Smooth muscle cell of the brain vasculature (primary cell): Measurements from ENCODE around the gene ZNF853.
"Not testable (repeated sequence)": the region's sequence is repeated elsewhere in the genome, so short reads cannot be mapped to it uniquely, and the experiment has no call there.

Experiments used
- DNase-seq: peaks from one replicate; pipeline ENCODE4 v3.0.0-alpha.2; 2012; ENCODE audit warnings: low read depth, low spot score

The ZNF853 gene

GRCh38 chr7:6652446-6653011 lies 37.1 kb downstream of the ZNF853 start:
- no peak for DNase-seq

GRCh38 chr7:6653071-6654003 lies 37.9 kb downstream of the ZNF853 start:
- no peak for DNase-seq

GRCh38 chr7:6654113-6654841 lies 38.9 kb downstream of the ZNF853 start:
- no peak for DNase-seq

- DNase-seq = no peak
Observed at GRCh38 chr7:6654842-6655610, 39.6 kb downstream of the ZNF853 start.

GRCh38 chr7:6655636-6656385 lies 40.4 kb downstream of the ZNF853 start:
- no peak for DNase-seq

GRCh38 chr7:6656413-6656812 lies 41.0 kb downstream of the ZNF853 start:
- no peak for DNase-seq

GRCh38 chr7:6658618-6659345 lies 43.4 kb downstream of the ZNF853 start:
- no peak for DNase-seq

GRCh38 chr7:6670851-6671250 lies 55.4 kb downstream of the ZNF853 start:
- DNase-seq = not testable (repeated sequence)
